Endothelial cell of umbilical vein (primary cell): Measurements from ENCODE around the gene SELENOF.

Source experiments
- CTCF ChIP-seq, 2 donors: IDR thresholded peaks; 1 replicate in 1 of 2; 2 replicates in 1 of 2; pipeline ENCODE4 v1.5.1; 2011; ENCODE audit warnings: low read length in 2 of 2, mild to moderate bottlenecking in 2 of 2, moderate library complexity in 2 of 2, control low read depth in 1 of 2, inconsistent platforms in 1 of 2, low read depth in 1 of 2; ENCODE audit not compliant: insufficient read depth in 1 of 2; ENCODE audit errors: extremely low read depth in 1 of 2
- EZH2 ChIP-seq: IDR thresholded peaks from 2 replicates; pipeline ENCODE4 v1.6.1; 2012; ENCODE audit warnings: borderline replicate concordance, low read depth, mild to moderate bottlenecking, moderate library complexity, low read length, inconsistent platforms; ENCODE audit not compliant: severe bottlenecking
- JUN ChIP-seq: IDR thresholded peaks from 2 replicates; pipeline ENCODE4 v1.6.1; 2011; ENCODE audit warnings: borderline replicate concordance, low read depth; ENCODE audit not compliant: insufficient read length, insufficient read depth
- MAX ChIP-seq: IDR thresholded peaks from 2 replicates; pipeline ENCODE4 v1.6.1; 2011; ENCODE audit not compliant: insufficient read depth, insufficient read length
- POLR2A ChIP-seq: IDR thresholded peaks from 2 replicates; pipeline ENCODE4 v1.6.1; 2012; ENCODE audit warnings: low read depth, mild to moderate bottlenecking, control low read depth, low read length

DNA sequence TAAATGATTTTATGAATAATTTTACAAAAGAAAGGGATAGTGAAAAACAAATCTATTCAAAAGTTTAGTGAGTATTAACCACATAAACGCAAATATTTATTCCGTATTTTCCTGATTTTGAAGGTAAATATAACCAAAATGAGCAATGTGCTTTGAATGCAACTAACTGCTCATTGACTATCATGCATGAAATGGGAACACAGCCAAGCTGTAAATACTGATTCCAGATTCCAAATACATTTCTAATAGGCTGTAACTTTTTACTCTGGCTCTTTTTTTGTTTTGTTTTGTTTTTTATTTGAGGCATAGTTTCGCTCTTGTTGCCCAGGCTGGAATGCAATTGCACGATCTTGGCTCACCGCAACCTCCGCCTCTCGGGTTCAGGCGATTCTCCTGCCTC lies 41.8 kb downstream of the SELENOF start:
- TF ChIP-seq CTCF (IDR thresholded peaks at IDR 0.05; ENCODE audit: extremely low read depth in 1 of 2, insufficient read depth in 1 of 2, low read depth in 1 of 2, low read length in 2 of 2) (no peak), MAX (no peak), POLR2A (no peak), JUN (no peak), EZH2 (no peak)
